HCT116 (cell line): ENCODE data around the gene THAP10. TPM values are rescaled to one million over a fixed set of nuclear protein-coding genes. Genes with fewer than 3 reads are reported as not detected.
A peak's percentile ranks its signal among the peaks of the same experiment; 100 is the strongest.

ENCODE experiments used
- ATAC-seq: fragments of 200-7000 bp; cut with Tn5 transposase; 2 replicates; pipeline ENCODE4 v1.9.1; 2020; ENCODE audit warnings: mild to moderate bottlenecking, moderate library complexity
- BruUV-seq: library from RNA; stranded (reverse); fragments of 400-500 nt; replicated peaks from 2 replicates; lab custom pipeline; 2021; lab: Mats Ljungman, UMichigan
- CTCF ChIA-PET: fragments of 300-600 bp; sonication (Branson Sonifier 250); formaldehyde crosslinking; loops from one replicate; lab custom pipeline; 2021; ENCODE audit warnings: antibody characterized with exemption; lab: Charles Lee
- POLR2A ChIA-PET: fragments of 300-600, 350-600 bp; sonication (Branson Sonifier 250); formaldehyde crosslinking; loops from one replicate; lab custom pipeline; 2021; ENCODE audit warnings: antibody characterized with exemption; lab: Charles Lee
- RAD21 ChIA-PET, 2 experiments: fragments of 300-600 bp; sonication (Branson Sonifier 250); formaldehyde crosslinking; loops; one replicate each; lab custom pipeline; 2023; ENCODE audit warnings: low total read pairs in 2 of 2; ENCODE audit not compliant: uncharacterized antibody in 2 of 2, unreplicated experiment in 2 of 2, low non-redundant PET in 1 of 2; lab: Charles Lee
- DNase-seq: peaks from one replicate; pipeline ENCODE4 v3.0.0-alpha.2; 2010; ENCODE audit warnings: low read depth, low spot score
- H2AFZ ChIP-seq: fragments of 200-600 bp; shearing (Covaris generic), sonication (generic); 2 replicates; pipeline ENCODE4 v1.6.1; 2017; ENCODE audit warnings: low read depth, mixed run types, mixed read lengths, antibody characterized with exemption, low read length; ENCODE audit not compliant: poor library complexity, severe bottlenecking
- H3K27ac ChIP-seq: 2 replicates; pipeline ENCODE4 v1.5.1; 2012; ENCODE audit warnings: low read depth, low read length
- H3K27me3 ChIP-seq: fragments of 200-600 bp; sonication (generic); 2 replicates; pipeline ENCODE4 v1.6.1; 2016; ENCODE audit warnings: mixed run types, low read length, mixed read lengths; ENCODE audit not compliant: insufficient read depth
- H3K36me3 ChIP-seq, 2 experiments: fragments of 200-500 bp in 1 of 2; fragments of 200-600 bp in 1 of 2; sonication (Bioruptor generic) in 1 of 2; sonication (generic) in 1 of 2; 2 replicates each; pipeline versions ENCODE4 v1.5.1 to v1.6.1; 2014 to 2016; ENCODE audit warnings: low read length in 2 of 2, inconsistent platforms in 1 of 2, mixed read lengths in 1 of 2, mixed run types in 1 of 2; ENCODE audit not compliant: insufficient read depth in 2 of 2, control insufficient read depth in 1 of 2
- H3K4me1 ChIP-seq, 2 experiments: fragments of 200-600 bp in 1 of 2; sonication (generic) in 1 of 2; 2 replicates each; pipeline versions ENCODE4 v1.5.1 to v1.6.1; 2012 to 2017; ENCODE audit warnings: low read length in 2 of 2, inconsistent platforms in 1 of 2, mild to moderate bottlenecking in 1 of 2, mixed read lengths in 1 of 2, mixed run types in 1 of 2, moderate library complexity in 1 of 2; ENCODE audit not compliant: insufficient read depth in 2 of 2, control insufficient read depth in 1 of 2
- H3K4me2 ChIP-seq: fragments of 200-600 bp; sonication (generic); 2 replicates; pipeline ENCODE4 v1.6.1; 2017; ENCODE audit warnings: mixed run types, low read length, mixed read lengths
- H3K4me3 ChIP-seq, 2 experiments: fragments of 200-600 bp in 1 of 2; sonication (generic) in 1 of 2; replicated peaks in 1 of 2; 2 replicates each; pipeline ENCODE4 v1.5.1; 2011 to 2016; ENCODE audit warnings: low read length in 2 of 2, control low read depth in 1 of 2, low read depth in 1 of 2, mild to moderate bottlenecking in 1 of 2, mixed read lengths in 1 of 2, mixed run types in 1 of 2
- H3K79me2 ChIP-seq: fragments of 200-600 bp; sonication (generic); 2 replicates; pipeline ENCODE4 v1.6.1; 2017; ENCODE audit warnings: mild to moderate bottlenecking, mixed run types, low read length, moderate library complexity, mixed read lengths; ENCODE audit not compliant: insufficient read depth
- H3K9ac ChIP-seq: fragments of 200-600 bp; sonication (generic); 2 replicates; pipeline ENCODE4 v1.6.1; 2016; ENCODE audit warnings: low read length, mixed read lengths
- H3K9me2 ChIP-seq: fragments of 200-600 bp; sonication (generic), shearing (Covaris generic); 2 replicates; pipeline ENCODE4 v1.6.1; 2017; ENCODE audit warnings: mixed run types, mild to moderate bottlenecking, moderate library complexity; ENCODE audit not compliant: insufficient read depth
- H3K9me3 ChIP-seq, 2 experiments: fragments of 200-500 bp in 1 of 2; fragments of 200-600 bp in 1 of 2; sonication (Bioruptor generic) in 1 of 2; sonication (generic) in 1 of 2; 2 replicates each; pipeline ENCODE4 v1.6.1; 2014 to 2017; ENCODE audit warnings: low read length in 2 of 2, mixed read lengths in 2 of 2, inconsistent platforms in 1 of 2, low read depth in 1 of 2, mild to moderate bottlenecking in 1 of 2, mixed run types in 1 of 2, moderate library complexity in 1 of 2; ENCODE audit not compliant: control insufficient read depth in 1 of 2, insufficient read depth in 1 of 2
- H4K20me1 ChIP-seq: fragments of 200-600 bp; sonication (generic), shearing (Covaris generic); 2 replicates; pipeline ENCODE4 v1.6.1; 2017; ENCODE audit warnings: mixed run types, mild to moderate bottlenecking, moderate library complexity; ENCODE audit not compliant: insufficient read depth
- CBX3 ChIP-seq: IDR thresholded peaks from 2 replicates; pipeline ENCODE4 v1.6.1; 2012; ENCODE audit warnings: low read depth
- EZH2 ChIP-seq: fragments of 200-600 bp; sonication (generic); IDR thresholded peaks from 2 replicates; pipeline ENCODE4 v1.6.1; 2017; ENCODE audit warnings: antibody characterized with exemption, mixed run types
- EZH2phosphoT487 ChIP-seq: fragments of 200-600 bp; IDR thresholded peaks from 2 replicates; pipeline ENCODE4 v1.6.1; 2018; ENCODE audit warnings: antibody characterized with exemption, borderline replicate concordance
- POLR2A ChIP-seq: IDR thresholded peaks from 2 replicates; pipeline ENCODE4 v1.7.0; 2011; ENCODE audit warnings: borderline replicate concordance; ENCODE audit not compliant: insufficient read depth, insufficient read length; ENCODE audit errors: extremely low read depth
- SIN3A ChIP-seq: IDR thresholded peaks from 2 replicates; pipeline ENCODE4 v1.6.1; 2012; ENCODE audit warnings: low read depth
- YY1 ChIP-seq: IDR thresholded peaks from 2 replicates; pipeline ENCODE4 v1.6.1; 2011; ENCODE audit warnings: low read length, low read depth, moderate library complexity, mild to moderate bottlenecking; ENCODE audit not compliant: insufficient replicate concordance; ENCODE audit errors: extremely low read depth
- intact Hi-C: fragments of 100-400 bp; cut with micrococcal nuclease; formaldehyde crosslinking; loops from 2 replicates; pipeline ENCODE4 v1.10.0; 2022
- total RNA-seq: library from RNA; stranded (reverse); gene quantifications from one replicate; pipeline ENCODE4 v1.2.1, GENCODE V29; 2021; ENCODE audit not compliant: unreplicated experiment
- TF ChIP-seq, protein P1 (sequence below): IDR thresholded peaks from 2 replicates; pipeline ENCODE4 v1.6.1; 2012; ENCODE audit warnings: low read depth
- TF ChIP-seq, protein P2 (sequence below): IDR thresholded peaks from 2 replicates; pipeline ENCODE4 v1.6.1; 2011; ENCODE audit warnings: mild to moderate bottlenecking, low read length, moderate library complexity; ENCODE audit not compliant: insufficient replicate concordance; ENCODE audit errors: extremely low read depth

Gene THAP10
- total RNA-seq, 1 experiment from 2014 or later = 2.8 TPM

DNA sequence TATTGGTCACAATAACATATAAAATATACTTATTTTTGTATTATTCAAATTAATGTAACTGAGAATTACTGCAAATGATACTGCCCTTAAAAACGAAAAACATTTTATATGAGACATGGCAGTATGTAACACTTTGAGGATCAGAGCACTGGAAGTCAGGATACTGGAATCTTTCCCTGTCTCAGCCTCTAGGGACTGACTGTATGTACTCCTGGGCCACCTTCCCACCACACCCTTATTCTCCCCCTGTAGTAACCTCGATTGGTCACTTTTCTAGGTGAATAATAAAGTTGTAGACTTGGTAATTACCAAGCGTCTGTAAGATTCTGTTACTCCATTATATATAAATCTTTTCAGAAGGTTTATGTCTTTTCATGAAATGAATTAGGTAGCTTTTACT lies 43.4 kb upstream of the THAP10 start:
- Histone ChIP-seq H3K4me2 (no peak overlapping the region), H3K9ac (no peak overlapping the region), H3K9me3 (no peaks in the 10 kb centered on the region), H3K27me3 (no peaks in the 10 kb centered on the region), H3K4me3 (no peak overlapping the region), H3K79me2 (no peaks in the 10 kb centered on the region), H3K4me1 (peaks cover 0 to 10% of the 10 kb centered on the region in 2 experiments; a peak in 2 of 4 replicates), H4K20me1 (no peaks in the 10 kb centered on the region), H3K9me2 (no peaks in the 10 kb centered on the region), H3K36me3 (no peaks in the 10 kb centered on the region), H2AFZ (no peak overlapping the region), H3K27ac (no peak overlapping the region)
- ChIA-PET POLR2A (no interaction called here), RAD21 (no interaction called here), CTCF (interaction anchor here (1.4 kb wide), 1 partner anchor 17 kb away, joined by 3 read pairs; no protein-coding TSS in a partner anchor)
- intact Hi-C loops = no loop called here
- DNase-seq (no peak), ATAC-seq (peak; percentile 63; the same call in 1 of the 2 replicates)
- TF ChIP-seq SIN3A (no peak), EZH2phosphoT487 (no peak), CBX3 (no peak), EZH2 (no peak), YY1 (no peak), POLR2A (no peak)
- TF ChIP-seq, protein P1, sequence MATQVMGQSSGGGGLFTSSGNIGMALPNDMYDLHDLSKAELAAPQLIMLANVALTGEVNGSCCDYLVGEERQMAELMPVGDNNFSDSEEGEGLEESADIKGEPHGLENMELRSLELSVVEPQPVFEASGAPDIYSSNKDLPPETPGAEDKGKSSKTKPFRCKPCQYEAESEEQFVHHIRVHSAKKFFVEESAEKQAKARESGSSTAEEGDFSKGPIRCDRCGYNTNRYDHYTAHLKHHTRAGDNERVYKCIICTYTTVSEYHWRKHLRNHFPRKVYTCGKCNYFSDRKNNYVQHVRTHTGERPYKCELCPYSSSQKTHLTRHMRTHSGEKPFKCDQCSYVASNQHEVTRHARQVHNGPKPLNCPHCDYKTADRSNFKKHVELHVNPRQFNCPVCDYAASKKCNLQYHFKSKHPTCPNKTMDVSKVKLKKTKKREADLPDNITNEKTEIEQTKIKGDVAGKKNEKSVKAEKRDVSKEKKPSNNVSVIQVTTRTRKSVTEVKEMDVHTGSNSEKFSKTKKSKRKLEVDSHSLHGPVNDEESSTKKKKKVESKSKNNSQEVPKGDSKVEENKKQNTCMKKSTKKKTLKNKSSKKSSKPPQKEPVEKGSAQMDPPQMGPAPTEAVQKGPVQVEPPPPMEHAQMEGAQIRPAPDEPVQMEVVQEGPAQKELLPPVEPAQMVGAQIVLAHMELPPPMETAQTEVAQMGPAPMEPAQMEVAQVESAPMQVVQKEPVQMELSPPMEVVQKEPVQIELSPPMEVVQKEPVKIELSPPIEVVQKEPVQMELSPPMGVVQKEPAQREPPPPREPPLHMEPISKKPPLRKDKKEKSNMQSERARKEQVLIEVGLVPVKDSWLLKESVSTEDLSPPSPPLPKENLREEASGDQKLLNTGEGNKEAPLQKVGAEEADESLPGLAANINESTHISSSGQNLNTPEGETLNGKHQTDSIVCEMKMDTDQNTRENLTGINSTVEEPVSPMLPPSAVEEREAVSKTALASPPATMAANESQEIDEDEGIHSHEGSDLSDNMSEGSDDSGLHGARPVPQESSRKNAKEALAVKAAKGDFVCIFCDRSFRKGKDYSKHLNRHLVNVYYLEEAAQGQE = no peak
- TF ChIP-seq, protein P2, sequence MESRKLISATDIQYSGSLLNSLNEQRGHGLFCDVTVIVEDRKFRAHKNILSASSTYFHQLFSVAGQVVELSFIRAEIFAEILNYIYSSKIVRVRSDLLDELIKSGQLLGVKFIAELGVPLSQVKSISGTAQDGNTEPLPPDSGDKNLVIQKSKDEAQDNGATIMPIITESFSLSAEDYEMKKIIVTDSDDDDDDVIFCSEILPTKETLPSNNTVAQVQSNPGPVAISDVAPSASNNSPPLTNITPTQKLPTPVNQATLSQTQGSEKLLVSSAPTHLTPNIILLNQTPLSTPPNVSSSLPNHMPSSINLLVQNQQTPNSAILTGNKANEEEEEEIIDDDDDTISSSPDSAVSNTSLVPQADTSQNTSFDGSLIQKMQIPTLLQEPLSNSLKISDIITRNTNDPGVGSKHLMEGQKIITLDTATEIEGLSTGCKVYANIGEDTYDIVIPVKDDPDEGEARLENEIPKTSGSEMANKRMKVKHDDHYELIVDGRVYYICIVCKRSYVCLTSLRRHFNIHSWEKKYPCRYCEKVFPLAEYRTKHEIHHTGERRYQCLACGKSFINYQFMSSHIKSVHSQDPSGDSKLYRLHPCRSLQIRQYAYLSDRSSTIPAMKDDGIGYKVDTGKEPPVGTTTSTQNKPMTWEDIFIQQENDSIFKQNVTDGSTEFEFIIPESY = no peak
- no TSS peak for BruUV-seq
